Measurements from ENCODE around the gene ODAD4.

DNA sequence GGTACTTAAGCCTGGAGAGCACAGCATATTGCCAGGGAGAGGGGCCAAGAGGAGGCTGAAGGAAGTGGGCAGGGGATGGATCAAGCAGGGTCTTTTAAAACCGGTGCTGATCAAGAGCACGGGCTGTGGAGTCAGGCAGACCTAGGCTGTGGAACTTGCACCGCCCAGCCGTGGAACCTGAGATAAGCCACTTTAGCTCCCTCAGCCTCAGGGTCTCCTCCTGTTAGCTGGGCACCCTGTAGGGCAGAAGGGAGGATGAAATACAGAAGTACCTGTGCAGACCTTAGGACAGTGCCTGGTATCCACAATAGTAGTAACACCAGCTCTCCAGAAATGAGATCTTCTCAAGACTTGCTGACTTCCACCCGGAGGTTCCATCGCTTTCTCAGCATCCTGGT lies 9.3 kb downstream of the ODAD4 start:
- TF ChIP-seq CTCF (IDR thresholded peaks at IDR 0.05; ENCODE audit: insufficient read depth, low read length) (no peak), POLR2AphosphoS5 (IDR thresholded peaks at IDR 0.05; ENCODE audit: low read depth) (no peak), GABPA (IDR thresholded peaks at IDR 0.05; ENCODE audit: low read depth) (no peak), SPI1 (IDR thresholded peaks at IDR 0.05; ENCODE audit: borderline replicate concordance, low read depth) (no peak)
- TF ChIP-seq, protein P1, sequence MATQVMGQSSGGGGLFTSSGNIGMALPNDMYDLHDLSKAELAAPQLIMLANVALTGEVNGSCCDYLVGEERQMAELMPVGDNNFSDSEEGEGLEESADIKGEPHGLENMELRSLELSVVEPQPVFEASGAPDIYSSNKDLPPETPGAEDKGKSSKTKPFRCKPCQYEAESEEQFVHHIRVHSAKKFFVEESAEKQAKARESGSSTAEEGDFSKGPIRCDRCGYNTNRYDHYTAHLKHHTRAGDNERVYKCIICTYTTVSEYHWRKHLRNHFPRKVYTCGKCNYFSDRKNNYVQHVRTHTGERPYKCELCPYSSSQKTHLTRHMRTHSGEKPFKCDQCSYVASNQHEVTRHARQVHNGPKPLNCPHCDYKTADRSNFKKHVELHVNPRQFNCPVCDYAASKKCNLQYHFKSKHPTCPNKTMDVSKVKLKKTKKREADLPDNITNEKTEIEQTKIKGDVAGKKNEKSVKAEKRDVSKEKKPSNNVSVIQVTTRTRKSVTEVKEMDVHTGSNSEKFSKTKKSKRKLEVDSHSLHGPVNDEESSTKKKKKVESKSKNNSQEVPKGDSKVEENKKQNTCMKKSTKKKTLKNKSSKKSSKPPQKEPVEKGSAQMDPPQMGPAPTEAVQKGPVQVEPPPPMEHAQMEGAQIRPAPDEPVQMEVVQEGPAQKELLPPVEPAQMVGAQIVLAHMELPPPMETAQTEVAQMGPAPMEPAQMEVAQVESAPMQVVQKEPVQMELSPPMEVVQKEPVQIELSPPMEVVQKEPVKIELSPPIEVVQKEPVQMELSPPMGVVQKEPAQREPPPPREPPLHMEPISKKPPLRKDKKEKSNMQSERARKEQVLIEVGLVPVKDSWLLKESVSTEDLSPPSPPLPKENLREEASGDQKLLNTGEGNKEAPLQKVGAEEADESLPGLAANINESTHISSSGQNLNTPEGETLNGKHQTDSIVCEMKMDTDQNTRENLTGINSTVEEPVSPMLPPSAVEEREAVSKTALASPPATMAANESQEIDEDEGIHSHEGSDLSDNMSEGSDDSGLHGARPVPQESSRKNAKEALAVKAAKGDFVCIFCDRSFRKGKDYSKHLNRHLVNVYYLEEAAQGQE (IDR thresholded peaks at IDR 0.05; ENCODE audit: insufficient replicate concordance, low read depth), result no peak

Data from HL-60 (cell line).